Measurements from ENCODE around the gene PARD6B.
"Not testable (repeated sequence)": the region's sequence is repeated elsewhere in the genome, so short reads cannot be mapped to it uniquely, and the experiment has no call there.

Gene PARD6B

GRCh38 chr20:50765674-50766073, 34.3 kb downstream of the PARD6B start:
- 100% methylated on average over 1 of the region's 3 CpGs; no CpG with 5 or more reads in 1 of the 2 experiments for WGBS, 2 experiments (ENCODE audit: insufficient coverage in 2 of 2)
- no peak overlapping the region for H3K27ac ChIP-seq (ENCODE audit: low read depth, low read length, severe bottlenecking)
- peaks cover 25% of the 10 kb centered on the region for H3K4me1 ChIP-seq (ENCODE audit: control insufficient read depth, insufficient read depth, low read length, poor library complexity, severe bottlenecking)
- no peak overlapping the region for H3K4me3 ChIP-seq (ENCODE audit: extremely low read depth, insufficient read depth, low read length, poor library complexity, severe bottlenecking)
- no peaks in the 10 kb centered on the region for H3K36me3 ChIP-seq (ENCODE audit: control insufficient read depth, insufficient read depth, low read length)
- H3K9me3 ChIP-seq (ENCODE audit: control insufficient read depth, low read length): no peaks in the 10 kb centered on the region

GRCh38 chr20:50766955-50767809, 35.8 kb downstream of the PARD6B start:
- not testable (repeated sequence) for H3K36me3 ChIP-seq (ENCODE audit: control insufficient read depth, insufficient read depth, low read length); H3K4me3 ChIP-seq (ENCODE audit: extremely low read depth, insufficient read depth, low read length, poor library complexity, severe bottlenecking); H3K9me3 ChIP-seq (ENCODE audit: control insufficient read depth, low read length); H3K27ac ChIP-seq (ENCODE audit: low read depth, low read length, severe bottlenecking)
- 62 to 66% methylated on average over 5 to 6 of the region's 10 CpGs for WGBS, 2 experiments (ENCODE audit: insufficient coverage in 2 of 2)
- peaks cover 15% of the 10 kb centered on the region for H3K4me1 ChIP-seq (ENCODE audit: control insufficient read depth, insufficient read depth, low read length, poor library complexity, severe bottlenecking)

- H3K36me3 ChIP-seq (ENCODE audit: control insufficient read depth, insufficient read depth, low read length); H3K4me3 ChIP-seq (ENCODE audit: extremely low read depth, insufficient read depth, low read length, poor library complexity, severe bottlenecking); H3K27ac ChIP-seq (ENCODE audit: low read depth, low read length, severe bottlenecking); H3K4me1 ChIP-seq (ENCODE audit: control insufficient read depth, insufficient read depth, low read length, poor library complexity, severe bottlenecking); H3K9me3 ChIP-seq (ENCODE audit: control insufficient read depth, low read length): not testable (repeated sequence)
- 80 to 93% methylated on average over 2 to 3 of the region's 7 CpGs for WGBS, 2 experiments (ENCODE audit: insufficient coverage in 2 of 2)
Observed at GRCh38 chr20:50768991-50769390, 37.6 kb downstream of the PARD6B start.

- 92 to 95% methylated on average over 4 of the region's 12 CpGs for WGBS, 2 experiments (ENCODE audit: insufficient coverage in 2 of 2)
- not testable (repeated sequence) for H3K4me1 ChIP-seq (ENCODE audit: control insufficient read depth, insufficient read depth, low read length, poor library complexity, severe bottlenecking)
Observed at GRCh38 chr20:50769551-50770085, 38.2 kb downstream of the PARD6B start.

GRCh38 chr20:50771419-50772080, 40.2 kb downstream of the PARD6B start:
- not testable (repeated sequence) for H3K4me1 ChIP-seq (ENCODE audit: control insufficient read depth, insufficient read depth, low read length, poor library complexity, severe bottlenecking); H3K9me3 ChIP-seq (ENCODE audit: control insufficient read depth, low read length); H3K36me3 ChIP-seq (ENCODE audit: control insufficient read depth, insufficient read depth, low read length); H3K4me3 ChIP-seq (ENCODE audit: extremely low read depth, insufficient read depth, low read length, poor library complexity, severe bottlenecking); H3K27ac ChIP-seq (ENCODE audit: low read depth, low read length, severe bottlenecking)
- WGBS, 2 experiments (ENCODE audit: insufficient coverage in 2 of 2): 100% methylated on average over 2 of the region's 8 CpGs; no CpG with 5 or more reads in 1 of the 2 experiments

More at GRCh38 chr20:50769551-50770085, 38.2 kb downstream of the PARD6B start:
- H3K9me3 ChIP-seq (ENCODE audit: control insufficient read depth, low read length); H3K36me3 ChIP-seq (ENCODE audit: control insufficient read depth, insufficient read depth, low read length); H3K4me3 ChIP-seq (ENCODE audit: extremely low read depth, insufficient read depth, low read length, poor library complexity, severe bottlenecking); H3K27ac ChIP-seq (ENCODE audit: low read depth, low read length, severe bottlenecking): not testable (repeated sequence)

GRCh38 chr20:50772420-50773185, 41.2 kb downstream of the PARD6B start:
- H3K36me3 ChIP-seq (ENCODE audit: control insufficient read depth, insufficient read depth, low read length): no peaks in the 10 kb centered on the region
- H3K4me1 ChIP-seq (ENCODE audit: control insufficient read depth, insufficient read depth, low read length, poor library complexity, severe bottlenecking): peaks cover 3% of the 10 kb centered on the region
- WGBS, 2 experiments (ENCODE audit: insufficient coverage in 2 of 2): 85 to 88% methylated on average over 5 of the region's 5 CpGs
- H3K4me3 ChIP-seq (ENCODE audit: extremely low read depth, insufficient read depth, low read length, poor library complexity, severe bottlenecking): no peak overlapping the region
- no peak overlapping the region for H3K27ac ChIP-seq (ENCODE audit: low read depth, low read length, severe bottlenecking)
- no peaks in the 10 kb centered on the region for H3K9me3 ChIP-seq (ENCODE audit: control insufficient read depth, low read length)

- 100% methylated on average over 2 of the region's 3 CpGs for WGBS, 2 experiments (ENCODE audit: insufficient coverage in 2 of 2)
- Histone ChIP-seq H3K36me3 (ENCODE audit: control insufficient read depth, insufficient read depth, low read length) (no peaks in the 10 kb centered on the region), H3K4me3 (ENCODE audit: extremely low read depth, insufficient read depth, low read length, poor library complexity, severe bottlenecking) (no peak overlapping the region), H3K27ac (ENCODE audit: low read depth, low read length, severe bottlenecking) (no peak overlapping the region), H3K9me3 (ENCODE audit: control insufficient read depth, low read length) (no peaks in the 10 kb centered on the region), H3K4me1 (ENCODE audit: control insufficient read depth, insufficient read depth, low read length, poor library complexity, severe bottlenecking) (no peaks in the 10 kb centered on the region)
Observed at GRCh38 chr20:50774515-50774914, 43.1 kb downstream of the PARD6B start.

- Histone ChIP-seq H3K4me1 (ENCODE audit: control insufficient read depth, insufficient read depth, low read length, poor library complexity, severe bottlenecking) (no peaks in the 10 kb centered on the region), H3K9me3 (ENCODE audit: control insufficient read depth, low read length) (no peaks in the 10 kb centered on the region), H3K27ac (ENCODE audit: low read depth, low read length, severe bottlenecking) (no peak overlapping the region), H3K36me3 (ENCODE audit: control insufficient read depth, insufficient read depth, low read length) (no peaks in the 10 kb centered on the region), H3K4me3 (ENCODE audit: extremely low read depth, insufficient read depth, low read length, poor library complexity, severe bottlenecking) (no peak overlapping the region)
- 70 to 74% methylated on average over 4 of the region's 8 CpGs for WGBS, 2 experiments (ENCODE audit: insufficient coverage in 2 of 2)
Observed at GRCh38 chr20:50776122-50776817, 44.9 kb downstream of the PARD6B start.

GRCh38 chr20:50777373-50777772, 46.0 kb downstream of the PARD6B start:
- H3K36me3 ChIP-seq (ENCODE audit: control insufficient read depth, insufficient read depth, low read length): no peaks in the 10 kb centered on the region
- no CpG with 5 or more reads among the region's 2 CpGs for WGBS, 2 experiments (ENCODE audit: insufficient coverage in 2 of 2)
- H3K4me1 ChIP-seq (ENCODE audit: control insufficient read depth, insufficient read depth, low read length, poor library complexity, severe bottlenecking): no peaks in the 10 kb centered on the region
- H3K27ac ChIP-seq (ENCODE audit: low read depth, low read length, severe bottlenecking): no peak overlapping the region
- H3K4me3 ChIP-seq (ENCODE audit: extremely low read depth, insufficient read depth, low read length, poor library complexity, severe bottlenecking): no peak overlapping the region
- no peaks in the 10 kb centered on the region for H3K9me3 ChIP-seq (ENCODE audit: control insufficient read depth, low read length)

- H3K4me3 ChIP-seq (ENCODE audit: extremely low read depth, insufficient read depth, low read length, poor library complexity, severe bottlenecking); H3K36me3 ChIP-seq (ENCODE audit: control insufficient read depth, insufficient read depth, low read length); H3K9me3 ChIP-seq (ENCODE audit: control insufficient read depth, low read length); H3K27ac ChIP-seq (ENCODE audit: low read depth, low read length, severe bottlenecking); H3K4me1 ChIP-seq (ENCODE audit: control insufficient read depth, insufficient read depth, low read length, poor library complexity, severe bottlenecking): not testable (repeated sequence)
- 93 to 99% methylated on average over 8 of the region's 8 CpGs for WGBS, 2 experiments (ENCODE audit: insufficient coverage in 2 of 2)
Observed at GRCh38 chr20:50778994-50779393, 47.6 kb downstream of the PARD6B start.
